Muscle of back (tissue), 11 donors: Measurements from ENCODE around the gene CHD9. TPM values are rescaled to one million over a fixed set of nuclear protein-coding genes. Genes with fewer than 3 reads are reported as not detected.
"Not testable (repeated sequence)": the region's sequence is repeated elsewhere in the genome, so short reads cannot be mapped to it uniquely, and the experiment has no call there.

Source experiments
- DNase-seq, 3 donors: peaks; one replicate each; pipeline versions ENCODE4 v3.0.0 to v3.0.0-alpha.2; 2013
- polyA plus RNA-seq, 10 donors: library from polyadenylated mRNA; unstranded; fragments of 120-200 nt; gene quantifications; one replicate each; pipeline ENCODE4 v1.2.1, GENCODE V29; 2013; ENCODE audit not compliant: insufficient read length in 10 of 10

Gene CHD9
- polyA plus RNA-seq, 10 donors, result 33.3 to 60.6 (median 46.6) TPM

DNA sequence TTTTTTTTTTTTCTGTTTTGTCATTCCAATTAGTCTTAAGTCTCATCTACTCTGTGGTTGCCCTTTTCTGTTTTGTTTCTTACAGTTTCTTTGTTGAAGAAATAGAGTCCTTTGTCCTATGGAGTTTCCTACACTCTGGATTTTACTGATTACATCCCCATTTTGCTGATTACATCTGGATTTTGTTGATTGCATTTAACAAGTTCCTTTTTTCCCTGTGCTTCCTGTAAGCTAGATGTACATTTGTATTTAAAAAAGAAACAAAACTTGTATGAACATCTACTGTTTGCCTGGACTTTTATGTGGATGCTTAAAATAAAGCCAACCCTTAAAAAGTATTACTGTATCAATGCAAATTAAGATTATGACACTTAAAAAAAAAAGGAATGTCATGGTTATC, 147.6 kb downstream of the CHD9 start:
- no peak for DNase-seq

DNA sequence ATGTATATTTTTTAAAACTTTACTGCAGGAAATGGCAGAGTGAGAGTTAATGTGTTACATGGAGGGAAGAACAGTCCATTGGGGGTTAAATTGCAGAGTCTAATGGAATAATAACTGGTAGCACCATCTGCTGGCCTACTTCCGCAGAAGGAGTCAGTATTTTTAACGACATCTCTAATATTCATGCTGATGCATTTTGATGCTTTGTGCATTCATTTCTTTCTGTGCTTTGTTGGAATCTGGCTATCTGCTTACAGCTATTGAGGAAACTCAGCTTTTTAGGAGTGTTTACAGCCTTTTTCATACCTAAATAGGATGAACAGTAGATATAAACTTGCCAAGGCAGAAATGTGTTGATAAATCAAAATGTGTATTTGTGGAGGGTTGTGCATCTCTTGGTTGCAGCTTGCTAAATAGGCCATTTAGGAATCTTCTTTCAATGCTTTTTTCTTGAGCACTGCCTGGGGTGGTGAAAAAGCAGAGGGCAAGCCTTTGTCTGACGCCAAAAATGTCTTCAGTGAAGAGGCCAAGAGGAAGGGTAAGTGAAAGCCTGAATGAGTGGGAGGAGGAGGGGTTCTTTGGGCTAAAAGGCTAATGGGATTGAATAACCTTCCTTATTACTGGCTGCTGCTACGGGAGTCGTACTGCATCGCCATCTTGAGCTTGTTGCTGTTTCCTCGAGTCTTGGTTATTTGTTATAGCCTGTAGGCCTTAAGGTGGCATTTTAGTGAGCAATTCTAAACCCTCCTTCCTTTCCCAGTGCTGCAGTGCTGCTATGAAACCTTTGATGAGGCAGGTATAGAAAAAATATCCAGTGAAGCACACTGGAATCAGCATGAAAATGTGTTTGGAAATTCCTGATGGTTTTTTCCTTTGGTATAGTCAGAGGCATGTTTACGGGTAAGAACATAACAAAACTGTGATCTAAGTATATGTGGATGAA, 153.3 kb downstream of the CHD9 start:
- peak; percentile 82 to 95 (median 87) for DNase-seq

DNA sequence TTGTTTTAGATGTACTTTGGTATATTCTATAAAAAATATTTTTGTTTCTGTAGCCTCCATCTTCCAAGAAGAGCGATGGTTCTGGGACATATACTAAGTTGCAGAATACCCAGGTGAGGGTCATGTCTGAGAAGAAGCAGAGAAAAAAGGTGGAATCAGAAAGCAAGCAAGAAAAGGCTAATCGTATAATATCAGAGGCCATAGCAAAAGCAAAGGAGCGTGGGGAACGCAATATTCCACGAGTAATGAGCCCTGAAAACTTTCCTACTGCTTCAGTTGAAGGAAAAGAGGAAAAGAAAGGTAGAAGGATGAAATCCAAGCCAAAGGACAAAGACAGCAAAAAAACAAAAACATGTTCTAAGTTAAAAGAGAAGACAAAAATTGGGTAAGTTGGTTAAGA, 154.6 kb downstream of the CHD9 start:
- DNase-seq, result peak in 1 of 3 donors; percentile 55

DNA sequence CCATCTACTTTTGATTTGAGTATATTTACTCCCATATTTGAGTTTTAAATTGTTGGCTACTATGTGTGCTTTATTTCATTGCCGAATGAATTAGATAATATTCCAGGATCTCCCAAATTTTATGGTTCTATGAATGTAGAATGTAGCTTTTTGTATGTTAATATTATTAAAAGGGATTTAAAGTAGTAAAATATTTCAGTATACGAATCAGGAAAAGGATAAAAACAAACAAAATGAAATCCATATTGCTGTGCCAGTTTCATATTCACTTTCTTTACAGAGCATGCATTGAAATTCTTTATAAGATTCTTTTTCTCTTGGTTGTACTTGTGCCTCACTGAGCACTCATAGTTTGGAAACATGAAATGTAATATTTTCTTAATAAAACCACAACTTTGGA, 155.1 kb downstream of the CHD9 start:
- no peak for DNase-seq

DNA sequence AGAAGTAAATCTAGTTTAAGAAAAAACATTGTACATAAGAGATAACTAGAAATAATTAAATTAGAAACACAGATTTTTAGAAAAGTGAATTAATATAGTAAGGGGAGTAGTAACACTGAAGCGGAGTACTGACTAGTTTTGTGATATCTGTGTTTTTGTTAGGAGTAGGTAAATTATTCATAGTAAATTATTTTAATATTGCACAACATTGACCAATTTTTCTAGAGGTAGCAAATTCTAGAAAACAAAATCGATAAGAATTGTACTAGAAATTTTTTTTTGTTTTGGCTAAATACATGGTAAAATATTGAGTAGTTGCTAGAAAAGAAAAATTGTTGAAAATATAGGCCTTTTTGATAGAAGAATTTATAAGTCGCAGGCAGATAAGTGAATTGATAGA, 156.5 kb downstream of the CHD9 start:
- no peak for DNase-seq

DNA sequence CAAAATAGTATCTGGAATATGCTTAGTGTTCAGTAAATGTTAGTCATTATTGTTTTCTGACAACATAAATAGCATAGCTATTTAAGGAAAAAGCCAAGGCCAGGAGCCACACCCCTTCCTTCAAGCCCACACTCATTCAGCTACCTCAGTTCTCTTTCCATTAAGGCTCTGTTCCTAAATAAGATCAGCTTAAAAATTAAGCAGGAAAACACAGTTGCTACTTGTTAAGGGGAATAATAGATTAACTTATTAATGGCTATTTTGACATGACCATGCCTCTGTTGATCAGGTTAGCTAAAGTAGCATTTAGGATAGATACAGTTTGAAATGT, 158.1 kb downstream of the CHD9 start:
- peak in 1 of 3 donors; percentile 46 for DNase-seq

DNA sequence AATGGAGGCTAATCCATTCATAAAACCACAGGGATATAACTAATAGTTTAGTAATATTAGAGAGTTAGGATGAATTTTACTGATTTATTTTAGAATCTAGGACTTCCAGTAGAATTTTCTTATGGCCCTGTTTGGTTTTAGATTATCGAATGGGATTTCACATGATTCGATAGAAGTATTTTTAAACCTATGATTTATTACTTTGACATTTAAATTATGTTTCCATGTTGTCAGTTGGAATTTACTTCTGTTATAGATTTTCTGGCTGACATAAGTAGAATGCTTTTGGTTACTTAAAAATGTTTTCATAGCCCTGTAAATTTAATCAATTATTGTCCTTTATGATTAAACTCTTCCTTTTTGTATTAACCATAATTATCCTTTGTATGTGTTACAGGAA, 158.8 kb downstream of the CHD9 start:
- DNase-seq, result no peak

DNA sequence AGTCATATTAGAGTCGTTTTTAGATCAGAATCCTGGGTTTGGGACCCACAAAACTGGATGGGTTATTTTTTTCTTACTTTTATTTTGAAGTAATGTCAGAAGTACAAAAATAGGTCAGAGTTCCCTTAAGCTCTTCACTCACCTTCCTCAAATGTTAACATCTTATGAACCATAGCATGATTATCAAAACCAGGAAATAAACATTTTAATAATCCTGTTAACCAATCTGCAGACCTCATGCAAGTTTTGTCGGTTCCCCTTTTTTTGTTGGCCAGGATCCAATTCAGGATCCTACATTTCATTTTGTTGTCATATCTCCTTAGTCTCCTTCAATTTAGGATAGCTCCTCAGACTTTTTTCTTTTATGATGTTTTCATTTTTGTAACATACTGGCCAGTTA, 162.0 kb downstream of the CHD9 start:
- no peak for DNase-seq

DNA sequence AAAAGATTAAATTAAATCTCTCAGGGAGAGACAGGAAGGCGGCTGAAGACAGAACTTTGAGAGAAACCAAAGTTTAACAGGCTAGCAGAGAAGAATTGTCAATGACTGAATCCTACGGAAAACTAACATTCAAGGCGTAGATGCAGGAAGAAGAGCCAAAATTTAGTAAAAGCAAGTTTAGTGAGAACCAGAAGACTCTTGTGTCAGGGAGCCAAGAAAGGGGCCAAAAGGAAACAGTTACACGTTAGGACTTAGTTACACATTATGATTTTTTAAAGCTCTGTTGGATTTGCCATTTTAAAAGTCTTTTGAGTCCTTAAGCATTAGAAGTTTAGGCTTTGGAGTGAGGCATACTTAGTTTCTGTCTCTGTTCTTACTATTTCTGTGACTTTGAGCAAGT, 164.6 kb downstream of the CHD9 start:
- DNase-seq, result peak in 2 of 3 donors; percentile 59 to 77

DNA sequence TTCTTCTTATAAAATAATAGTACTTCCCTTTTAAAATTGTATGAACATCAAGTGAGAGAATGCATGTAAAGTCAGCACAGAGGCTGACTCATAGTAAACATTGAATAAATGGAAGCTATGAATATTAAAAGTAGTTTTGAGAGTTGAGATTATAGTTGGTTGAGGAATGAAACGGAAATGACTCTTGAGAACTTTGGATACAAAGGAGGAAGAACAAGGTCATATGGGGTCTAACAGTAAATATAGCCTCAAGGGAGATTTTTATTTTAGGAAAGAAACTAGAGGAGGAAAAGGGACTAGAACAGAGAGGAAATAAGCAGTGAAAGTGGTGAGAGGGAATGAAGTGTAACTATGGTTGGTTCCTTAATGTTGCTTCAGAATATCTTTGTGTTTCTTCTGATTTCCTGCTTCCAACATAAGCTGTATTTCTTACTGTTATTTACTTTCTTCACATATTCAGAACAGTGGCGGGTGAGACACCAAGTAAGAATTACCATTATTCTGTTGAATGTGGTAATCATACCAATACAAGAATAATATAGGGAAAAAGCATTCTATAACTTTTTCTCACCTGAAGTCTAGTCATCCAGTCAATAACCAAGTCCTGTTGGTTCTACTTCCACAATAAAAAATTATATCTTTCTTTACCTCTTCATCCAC, 165.1 kb downstream of the CHD9 start:
- peak in 1 of 3 donors; percentile 40 for DNase-seq

DNA sequence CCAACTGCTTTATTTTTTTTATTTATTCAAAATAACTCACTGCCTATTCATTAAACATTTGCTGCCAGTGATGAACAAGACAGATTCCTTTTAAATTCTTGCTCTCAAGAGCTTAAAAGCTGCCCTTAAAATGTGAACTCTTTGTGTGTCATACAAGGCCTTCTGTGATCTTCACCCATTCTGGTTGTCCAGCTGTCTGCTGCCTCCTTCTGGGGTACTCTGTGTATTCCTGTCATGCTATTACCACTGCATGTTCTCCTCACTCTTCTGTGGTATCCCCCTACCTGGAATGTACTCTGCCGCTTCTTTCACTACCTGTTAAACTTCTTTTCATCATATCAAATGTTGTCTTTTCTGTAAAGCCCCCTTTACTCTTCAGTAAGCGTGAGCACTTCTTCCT, 165.8 kb downstream of the CHD9 start:
- DNase-seq, result no peak

DNA sequence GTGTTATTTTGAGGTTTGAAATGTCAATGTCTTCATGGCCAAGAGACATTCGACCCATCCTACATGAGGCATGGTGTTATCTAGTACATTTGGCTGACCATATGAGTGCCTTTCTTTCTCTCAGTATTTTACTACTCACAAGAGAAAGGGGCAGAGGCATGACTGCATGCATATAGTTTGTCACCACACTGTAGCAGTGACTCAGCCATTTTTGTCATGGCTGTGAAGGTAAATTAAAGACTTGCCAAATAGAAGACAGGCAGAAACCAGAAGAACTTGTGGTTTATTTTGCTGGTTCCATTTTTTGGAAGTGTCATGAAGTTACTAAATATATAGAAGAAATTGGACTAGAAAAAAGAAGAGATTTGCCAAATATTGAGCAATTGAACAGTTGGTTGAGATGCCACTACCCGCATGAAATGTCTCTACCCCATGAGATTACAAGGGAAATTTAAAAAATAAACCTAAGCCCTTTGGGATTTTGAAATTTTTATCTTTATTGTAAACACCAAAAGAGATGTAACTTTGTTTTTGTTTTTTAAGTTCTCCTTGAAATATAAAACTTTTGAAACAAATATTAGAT, 170.3 kb downstream of the CHD9 start:
- no peak for DNase-seq

DNA sequence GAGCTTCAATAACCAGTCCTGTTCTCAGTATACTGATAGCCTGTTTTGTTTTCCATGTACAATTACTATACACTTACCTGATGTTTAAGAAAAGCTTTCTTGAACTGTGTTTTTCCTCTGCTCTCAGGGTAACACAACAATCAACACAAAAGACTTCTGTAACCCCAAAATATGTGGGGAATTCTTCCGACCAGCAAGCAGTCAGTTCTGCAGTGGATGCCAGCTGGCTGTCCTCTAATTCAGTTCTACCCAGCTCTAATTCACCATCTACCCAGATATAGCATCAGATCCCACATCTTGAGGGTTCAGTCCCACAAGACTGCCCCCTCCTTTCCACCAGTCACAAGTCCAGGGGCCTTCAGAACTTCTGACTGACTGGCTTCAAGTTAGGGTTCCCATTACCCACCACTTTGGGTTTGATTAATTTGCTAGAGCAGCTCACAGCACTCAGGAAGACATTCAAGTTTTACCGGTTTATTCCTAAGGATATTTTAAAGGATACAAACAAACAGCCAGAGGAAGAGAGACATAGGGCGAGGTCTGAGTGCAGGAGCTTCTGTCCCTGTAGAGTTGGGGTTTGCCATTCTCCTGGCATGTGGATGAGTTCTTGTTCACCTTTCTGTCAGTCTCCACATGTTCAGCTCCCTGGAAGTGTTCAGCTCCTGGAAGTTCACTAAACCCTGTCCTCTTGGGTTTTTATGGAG, 178.2 kb downstream of the CHD9 start:
- DNase-seq, result no peak

DNA sequence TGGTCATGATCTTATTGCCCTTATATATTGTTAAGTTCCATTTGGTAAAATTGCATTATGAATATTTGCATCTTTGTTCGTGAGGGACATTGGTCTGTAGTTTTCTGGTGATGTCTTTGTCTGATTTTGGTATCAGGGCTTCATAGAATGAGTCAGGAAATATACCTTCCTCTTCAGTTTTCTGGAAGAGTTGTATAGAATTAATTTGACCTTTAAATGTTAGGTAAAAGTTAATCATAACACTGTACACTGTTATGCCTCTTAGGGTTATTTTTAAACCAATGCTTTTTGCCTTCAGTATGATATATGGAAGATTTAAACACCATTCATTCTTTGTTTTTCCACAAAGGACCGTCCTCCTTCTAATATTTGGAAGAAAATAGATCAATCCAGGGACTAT, 180.0 kb downstream of the CHD9 start:
- DNase-seq, result no peak

DNA sequence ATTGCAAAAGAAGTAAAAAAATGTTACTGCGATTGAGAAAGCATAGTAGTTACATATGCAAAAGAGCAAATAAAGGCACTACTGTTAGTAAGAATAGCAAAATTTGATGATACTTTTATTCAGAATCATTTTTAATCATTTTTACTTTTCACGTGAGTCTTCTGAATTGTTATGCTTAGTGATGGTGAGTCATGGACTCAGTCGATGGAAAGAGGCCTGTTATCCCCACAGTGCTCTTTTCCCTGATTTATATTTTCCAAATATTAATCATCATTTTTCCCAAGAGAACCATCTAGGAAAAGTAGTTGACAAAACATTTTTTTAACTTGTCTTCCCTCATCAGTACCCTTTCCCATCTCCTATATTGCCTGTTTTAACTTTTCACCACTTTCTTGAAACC, 181.1 kb downstream of the CHD9 start:
- no peak for DNase-seq

DNA sequence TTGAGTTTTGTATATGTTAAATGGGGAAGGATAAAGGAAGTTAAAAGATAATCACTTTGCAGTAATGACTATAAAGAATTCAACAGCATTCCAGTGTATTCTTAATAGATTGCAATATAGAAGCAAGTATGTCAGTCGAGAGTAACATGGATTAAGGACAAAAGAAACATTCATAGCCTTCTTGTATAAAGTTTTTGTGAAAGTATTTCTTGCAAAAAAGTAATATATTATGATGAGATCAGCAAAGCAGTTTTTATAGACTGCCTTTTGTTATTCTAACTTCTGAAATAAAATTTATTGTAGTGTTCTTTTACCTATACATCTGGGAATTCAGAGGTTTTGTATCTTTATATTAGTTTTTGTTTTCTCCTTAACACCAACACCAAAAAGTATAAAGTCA, 194.5 kb downstream of the CHD9 start:
- no peak for DNase-seq

DNA sequence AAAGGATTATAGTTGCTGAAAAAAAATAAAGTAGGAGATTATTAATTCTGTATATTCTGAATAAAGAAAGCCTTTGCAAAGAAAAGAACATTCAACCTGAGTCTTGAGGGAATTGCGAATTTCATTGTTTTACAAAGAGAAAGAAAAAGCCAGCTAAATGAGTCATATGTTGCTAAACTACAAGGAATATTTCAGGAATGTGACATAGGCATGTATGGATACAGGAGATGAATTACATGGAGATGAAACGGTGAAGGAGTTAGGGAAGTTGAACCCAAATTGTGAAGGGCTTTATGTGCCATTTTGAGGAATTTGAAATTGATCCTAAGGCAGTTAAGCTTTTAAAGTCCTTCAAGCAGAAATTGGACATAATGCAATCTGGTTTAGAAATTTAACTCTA, 202.2 kb downstream of the CHD9 start:
- peak in 1 of 3 donors; percentile 19 for DNase-seq

DNA sequence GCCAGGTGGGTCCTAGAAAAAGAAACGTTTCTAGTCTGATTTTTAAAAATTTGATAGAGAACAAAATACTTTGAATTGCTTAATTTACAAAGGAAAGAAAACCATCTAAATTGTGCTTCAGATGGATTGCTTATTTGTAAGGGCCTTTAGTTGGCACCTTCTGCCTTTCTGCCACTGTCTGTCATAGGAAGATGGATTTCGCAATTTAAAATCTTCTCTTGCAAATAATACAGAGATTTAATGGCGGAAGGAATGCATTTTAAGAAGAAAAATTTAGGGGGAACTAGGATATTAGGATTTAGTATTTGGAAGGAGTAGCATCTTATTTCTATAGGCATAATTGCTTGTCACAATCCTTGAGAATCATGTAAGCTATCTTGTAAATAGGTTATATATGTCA, 204.0 kb downstream of the CHD9 start:
- DNase-seq, result no peak

DNA sequence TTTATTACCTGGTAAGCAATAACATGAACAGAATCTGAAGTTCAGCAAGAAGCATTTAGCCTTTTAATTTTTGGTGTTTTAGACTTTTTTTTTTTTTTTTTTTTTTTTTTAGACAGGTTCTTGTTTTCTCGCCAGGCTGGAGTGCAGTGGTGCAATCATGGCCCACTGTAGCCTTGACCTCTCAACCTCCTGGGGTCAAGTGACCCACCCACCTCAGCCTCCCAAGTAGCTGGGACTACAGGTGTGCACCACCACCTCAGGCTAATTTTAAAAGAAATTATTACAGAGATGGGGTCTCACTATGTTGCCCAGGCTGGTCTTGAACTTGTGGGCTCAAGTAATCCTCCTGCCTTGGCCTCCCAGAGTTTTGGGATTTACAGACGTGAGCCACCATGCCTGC, 206.5 kb downstream of the CHD9 start:
- DNase-seq, result no peak

DNA sequence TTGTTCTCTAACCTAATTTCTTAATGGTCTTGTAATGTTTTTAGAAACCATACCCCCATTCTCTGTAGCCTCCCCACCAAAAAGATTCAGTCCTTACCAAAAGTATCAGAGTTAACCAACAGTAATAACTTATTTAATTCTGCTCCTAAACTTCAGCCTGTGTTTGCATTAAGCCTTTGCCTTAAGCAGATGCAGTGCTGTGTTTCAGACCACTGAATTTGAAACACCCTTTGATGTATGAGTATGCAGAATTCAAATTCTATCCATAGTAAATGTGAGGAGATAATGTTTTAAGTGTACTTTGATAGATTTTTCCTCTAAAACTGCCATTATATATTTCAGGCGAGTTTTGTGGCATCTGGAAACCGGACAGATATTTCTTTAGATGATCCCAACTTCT, 207.9 kb downstream of the CHD9 start:
- no peak for DNase-seq

DNA sequence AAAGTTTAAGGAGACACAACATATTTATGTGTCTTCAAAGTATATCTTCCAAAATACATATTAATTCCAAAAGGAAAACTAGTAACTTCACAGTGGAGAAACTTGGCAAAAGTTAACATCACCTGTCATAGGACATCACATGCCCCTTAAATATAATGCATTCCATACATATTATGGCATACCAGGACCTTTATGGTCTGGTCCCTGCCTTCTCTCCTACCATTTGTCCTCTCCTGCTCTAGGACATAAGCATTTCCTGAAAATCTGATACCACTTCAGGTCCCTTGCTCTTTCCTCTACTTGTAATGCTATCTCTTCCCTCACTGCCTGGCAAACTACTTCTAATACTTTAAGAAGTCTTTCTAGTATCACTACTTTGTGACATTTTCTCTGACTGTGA, 211.4 kb downstream of the CHD9 start:
- DNase-seq, result peak in 1 of 3 donors; percentile 23

DNA sequence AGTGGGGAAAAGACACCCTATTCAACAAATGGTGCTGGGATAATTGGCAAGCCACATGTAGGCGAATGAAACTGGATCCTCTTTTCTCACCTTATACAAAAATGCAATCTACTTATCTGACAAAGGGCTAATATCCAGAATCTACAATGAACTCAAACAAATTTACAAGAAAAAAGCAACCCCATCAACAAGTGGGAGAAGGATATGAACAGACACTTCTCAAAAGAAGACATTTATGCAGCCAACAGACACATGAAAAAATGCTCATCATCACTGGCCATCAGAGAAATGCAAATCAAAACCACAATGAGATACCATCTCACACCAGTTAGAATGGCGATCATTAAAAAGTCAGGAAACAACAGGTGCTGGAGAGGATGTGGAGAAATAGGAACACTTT, 223.7 kb downstream of the CHD9 start:
- not testable (repeated sequence) for DNase-seq
